GM21423 (cell line): Measurements from ENCODE around the gene GMNC.
A peak's percentile ranks its signal among the peaks of the same experiment; 100 is the strongest.

ENCODE experiments used
- ATAC-seq: cut with Tn5 transposase; IDR thresholded peaks from one replicate; pipeline ENCODE4 v1.9.1; 2021; ENCODE audit warnings: mild to moderate bottlenecking, moderate library complexity; ENCODE audit not compliant: unreplicated experiment

Gene GMNC

DNA sequence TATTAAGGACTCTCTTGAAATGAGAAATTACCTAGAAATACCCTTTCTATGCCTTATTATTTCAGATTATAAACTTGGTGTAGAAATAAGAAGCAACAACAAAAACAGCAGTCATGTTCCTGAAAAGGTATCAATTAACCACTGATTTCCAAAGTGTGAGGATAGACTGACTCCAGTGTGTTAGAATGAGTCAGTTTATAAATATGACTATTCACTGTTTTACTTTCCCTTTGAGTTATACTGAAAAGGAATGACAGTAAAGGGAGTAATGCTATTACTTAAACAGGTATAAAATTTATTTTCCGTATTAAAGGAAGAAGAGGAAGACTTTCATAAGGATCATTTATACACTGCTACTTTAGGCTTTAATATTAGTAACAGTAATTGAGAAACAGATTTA, 12.9 kb downstream of the GMNC start:
- no peak for ATAC-seq

DNA sequence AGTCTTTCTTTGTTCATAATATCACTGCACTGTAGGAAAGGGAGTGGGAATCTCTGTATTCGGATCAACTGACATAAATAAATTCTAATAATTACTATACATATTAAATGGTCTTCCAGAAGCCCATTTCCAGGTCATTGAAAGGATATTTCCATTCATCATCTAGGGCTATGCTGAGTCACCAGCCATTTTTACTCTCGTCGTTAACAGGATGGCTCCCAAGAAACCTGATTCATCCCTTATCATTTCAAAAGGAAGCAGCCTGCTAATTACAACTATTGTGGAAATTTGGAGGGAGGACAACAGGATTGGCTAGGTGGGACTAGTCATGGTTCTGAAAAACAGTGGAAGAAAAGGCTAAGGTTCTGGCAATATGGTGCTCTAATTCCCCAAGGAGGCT, 13.6 kb downstream of the GMNC start:
- no peak for ATAC-seq

DNA sequence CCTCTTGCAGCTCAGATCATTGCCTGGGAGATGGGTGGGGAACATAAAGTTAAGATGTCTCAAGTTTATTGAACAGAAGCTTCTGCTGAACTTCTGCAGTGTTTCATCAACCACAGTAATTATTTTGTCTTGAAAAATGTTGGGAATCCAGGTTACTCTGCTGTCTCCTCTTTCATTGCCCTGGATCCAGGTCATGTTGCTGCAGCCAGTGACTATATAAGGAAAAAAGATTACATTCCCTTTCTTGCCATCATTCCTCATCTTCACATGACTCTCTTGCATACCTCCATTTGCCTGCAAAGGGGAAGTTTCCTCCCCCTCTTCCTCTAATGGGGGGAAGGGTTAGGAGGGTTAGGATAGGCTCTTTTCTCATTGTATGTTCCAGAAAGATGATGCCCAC, 15.1 kb downstream of the GMNC start:
- no peak for ATAC-seq

DNA sequence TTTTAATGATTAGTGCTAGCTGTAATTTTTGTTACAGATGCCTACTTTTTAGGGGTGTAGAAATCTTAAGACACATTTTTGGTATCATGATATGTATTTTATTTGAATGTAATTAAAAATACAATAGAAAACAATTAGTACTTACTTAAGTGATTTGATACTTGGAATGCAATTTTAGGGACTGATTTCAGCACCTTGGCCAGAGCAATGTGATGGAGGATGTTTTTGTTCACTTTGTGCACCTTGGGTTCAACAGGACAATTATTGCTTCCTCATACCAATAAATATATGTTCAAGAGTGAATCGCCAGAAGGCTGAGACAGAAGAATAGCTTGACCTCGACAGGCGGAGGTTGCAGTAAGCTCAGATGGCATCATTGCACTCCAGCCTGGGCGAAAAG, 22.3 kb downstream of the GMNC start:
- no peak for ATAC-seq

DNA sequence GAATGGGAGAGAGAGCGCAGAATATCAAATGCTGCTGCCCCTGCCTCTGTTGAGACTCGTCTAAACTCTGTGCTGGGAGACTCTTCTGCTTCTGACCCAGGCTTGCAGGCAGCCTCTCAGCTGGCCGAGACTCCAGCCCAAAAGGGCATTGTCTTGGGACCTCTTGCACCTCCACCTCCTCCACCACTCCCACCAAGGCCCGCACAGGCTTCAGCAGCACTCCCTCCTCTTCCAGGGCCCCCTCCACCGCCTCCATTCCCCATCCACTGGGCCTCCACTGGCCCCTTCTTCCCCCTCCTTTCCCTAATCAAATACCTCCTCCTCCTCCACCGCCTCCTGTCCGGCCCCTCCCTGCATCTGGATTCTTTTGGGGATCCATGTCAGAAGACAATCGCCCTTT, 31.3 kb downstream of the GMNC start:
- ATAC-seq = no peak

DNA sequence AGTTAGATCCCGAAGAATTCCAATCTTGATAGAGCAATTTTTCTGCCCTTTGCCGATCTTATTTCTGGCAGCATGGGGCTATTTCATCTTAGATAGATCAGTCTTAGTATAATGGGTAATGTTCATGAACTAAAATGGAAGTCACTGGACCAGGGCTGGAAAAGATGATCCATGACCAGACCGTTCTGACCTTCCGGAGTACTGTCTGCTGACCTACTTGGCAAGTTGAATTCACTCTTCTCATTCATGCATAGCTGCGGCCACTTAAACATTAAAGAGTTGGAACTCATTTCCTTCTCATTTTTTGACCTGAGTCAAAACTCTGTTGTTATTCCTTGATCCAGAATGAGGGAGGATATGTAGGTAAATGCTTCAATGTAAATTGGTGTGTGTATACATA, 32.5 kb downstream of the GMNC start:
- ATAC-seq = no peak

DNA sequence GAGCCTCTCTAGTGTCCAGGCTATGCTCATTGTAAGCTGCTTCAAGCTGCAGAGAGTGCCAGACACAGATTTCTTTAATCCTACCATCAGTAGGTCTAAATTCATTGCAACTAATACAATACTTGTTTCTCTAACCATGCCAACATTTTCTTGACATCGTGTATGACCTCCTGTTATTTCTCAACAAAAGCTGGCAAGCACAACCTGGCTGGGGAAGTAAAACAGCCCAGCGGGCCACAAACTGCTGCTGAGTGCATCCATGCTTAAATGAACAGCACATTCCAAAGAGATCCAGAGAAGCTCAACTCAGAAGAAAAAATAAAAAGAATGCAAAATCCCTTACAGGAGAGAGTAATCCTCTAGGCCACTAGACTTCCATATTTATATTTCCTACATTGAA, 36.5 kb downstream of the GMNC start:
- no peak for ATAC-seq

DNA sequence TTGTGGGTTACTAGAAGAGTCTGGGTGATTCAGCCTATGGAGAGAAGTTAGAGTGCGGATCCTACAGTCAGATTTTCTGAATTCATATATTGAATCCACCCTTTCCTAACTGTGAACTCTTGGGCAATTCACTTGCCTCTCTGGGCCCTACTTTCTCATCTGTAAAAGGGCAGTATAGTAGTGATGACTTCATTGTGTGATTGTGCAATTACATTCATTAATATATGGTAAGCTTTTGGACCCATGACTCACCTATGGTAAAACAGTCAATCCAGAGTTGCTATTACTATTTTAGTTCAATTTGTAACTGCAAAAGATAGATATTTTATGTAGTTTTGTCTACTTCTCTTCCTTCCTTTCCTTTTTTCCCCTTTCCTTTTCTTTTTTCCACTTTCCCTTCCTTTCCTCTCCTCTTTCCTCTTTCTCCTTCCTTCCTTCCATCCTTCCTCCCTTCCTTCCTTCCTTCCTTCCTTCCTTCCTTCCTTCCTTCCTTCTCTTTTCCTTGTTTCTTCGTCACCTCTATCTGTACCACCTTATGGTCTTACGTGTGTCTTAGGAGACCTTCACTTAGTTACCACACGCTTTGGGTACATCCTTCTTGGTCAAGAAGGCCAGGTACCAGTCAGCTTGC, 37.0 kb downstream of the GMNC start:
- ATAC-seq = no peak

DNA sequence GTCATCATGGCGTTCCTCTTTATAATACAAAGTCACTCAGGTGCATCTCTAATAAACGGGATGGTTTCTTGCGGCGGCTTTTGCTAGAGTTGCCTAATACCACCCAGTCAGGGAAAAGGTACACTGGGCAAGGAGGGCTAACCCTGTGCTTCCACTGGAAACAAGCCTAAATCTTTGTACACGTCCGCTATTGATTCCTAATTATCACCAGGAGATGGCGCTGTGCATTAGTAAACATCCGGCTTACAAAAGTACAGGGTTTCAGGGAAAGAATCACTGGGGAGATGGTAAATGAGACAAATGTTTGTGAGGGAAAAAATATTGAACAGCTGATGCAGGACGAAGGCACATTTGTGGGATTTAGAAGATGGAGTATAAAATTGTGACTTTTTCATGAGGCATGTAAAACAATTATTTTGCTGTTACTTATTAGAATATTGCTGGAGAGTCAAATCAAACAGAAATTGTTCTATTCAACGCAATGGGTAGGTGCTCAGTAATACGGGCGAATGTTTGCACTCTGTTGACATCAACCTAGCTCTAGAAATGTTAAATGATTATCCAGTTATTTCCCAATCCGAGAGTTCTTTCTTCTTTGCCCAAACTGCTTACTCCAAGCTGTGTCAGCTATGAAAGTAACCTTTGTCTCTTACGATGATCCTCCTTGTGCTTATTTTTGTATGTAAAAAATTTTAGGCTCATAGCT, 50.6 kb downstream of the GMNC start:
- peak; percentile 77 for ATAC-seq

DNA sequence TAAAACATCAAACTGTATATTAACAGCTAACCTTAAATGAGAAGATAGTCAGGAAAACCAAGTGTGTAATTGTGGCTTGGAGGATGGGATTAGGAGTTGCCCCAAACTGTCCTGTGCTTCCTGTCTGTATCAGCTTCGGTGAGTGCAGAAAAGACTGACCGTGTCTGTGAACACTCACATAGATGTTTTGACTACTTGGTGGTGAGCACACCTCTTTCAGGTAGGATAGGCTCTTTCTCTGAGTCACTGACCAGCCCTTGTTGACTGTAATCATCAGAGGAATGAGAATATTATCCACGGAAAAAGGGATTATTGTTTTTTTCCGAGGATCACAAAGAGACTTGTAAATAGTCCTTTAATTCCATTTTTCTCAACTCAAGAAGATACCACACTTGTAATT, 51.5 kb downstream of the GMNC start:
- ATAC-seq = no peak

DNA sequence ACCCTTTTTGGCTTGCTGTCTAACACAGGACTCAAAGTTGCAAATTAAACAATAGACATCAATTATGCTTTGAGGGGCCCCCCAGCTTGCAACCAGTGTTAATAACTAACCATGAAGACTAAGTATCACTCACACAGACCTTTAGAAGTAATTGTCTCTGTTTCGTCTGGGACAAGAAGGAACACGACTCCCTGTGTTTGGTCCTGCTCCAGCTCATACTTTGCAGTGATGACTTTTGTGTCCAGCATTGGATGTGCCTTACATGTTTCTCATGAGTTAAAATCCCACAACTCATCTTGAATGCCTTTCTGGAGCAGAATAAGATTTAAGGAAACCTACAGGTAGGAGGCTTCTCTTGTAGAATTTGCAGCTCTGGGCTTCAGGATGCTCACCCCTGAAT, 53.1 kb downstream of the GMNC start:
- ATAC-seq = no peak

DNA sequence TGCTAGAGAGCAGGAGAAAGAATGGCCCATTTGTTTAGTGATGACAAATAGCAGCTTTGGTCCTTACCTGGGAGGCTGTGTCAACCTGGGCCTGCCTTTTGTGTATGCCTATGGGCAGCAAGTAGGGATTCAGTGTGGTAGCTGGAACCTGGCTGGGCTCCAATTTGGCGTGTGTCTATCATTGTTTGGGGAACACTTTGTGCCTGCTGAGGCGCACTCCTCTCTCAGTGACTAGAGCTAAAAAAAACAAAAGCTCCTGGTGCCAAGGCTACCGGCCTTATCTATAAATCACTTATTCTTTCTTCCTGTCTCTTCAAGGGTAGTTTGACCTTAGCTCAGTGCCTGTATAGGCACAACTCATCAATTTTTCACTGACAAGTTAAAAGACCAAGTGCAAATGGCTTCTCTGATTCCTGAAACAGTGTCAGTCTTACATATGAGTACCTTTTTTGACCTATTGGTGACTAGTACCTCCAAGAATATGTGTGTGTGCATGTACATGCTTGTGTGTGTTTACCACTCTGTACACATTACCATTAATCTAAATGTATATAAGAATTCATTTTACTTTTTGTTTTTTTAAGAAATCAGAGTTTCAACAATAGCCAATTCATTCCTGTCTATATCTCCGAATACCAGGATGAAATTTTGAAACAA, 54.6 kb downstream of the GMNC start:
- ATAC-seq = no peak
